ENCODE data around the gene PKIG.

GRCh38 chr20:44658810-44659209 lies 76.4 kb downstream of the PKIG start:
- no peak for TF ChIP-seq CTCF (IDR thresholded peaks at IDR 0.05)
- no peak for TF ChIP-seq POLR2A (IDR thresholded peaks at IDR 0.05)
